ENCODE data around the gene CARS2. TPM values are rescaled to one million over a fixed set of nuclear protein-coding genes. Genes with fewer than 3 reads are reported as not detected.

CARS2 gene
- total RNA-seq: 116 and 473 TPM in 2 replicates

GRCh38 chr13:110705826-110706569, at the start of gene CARS2:
TSS of gene CARS2 (minus strand) at chr13:110706116. CDS start at chr13:110706093, 23 bp downstream.

DNA sequence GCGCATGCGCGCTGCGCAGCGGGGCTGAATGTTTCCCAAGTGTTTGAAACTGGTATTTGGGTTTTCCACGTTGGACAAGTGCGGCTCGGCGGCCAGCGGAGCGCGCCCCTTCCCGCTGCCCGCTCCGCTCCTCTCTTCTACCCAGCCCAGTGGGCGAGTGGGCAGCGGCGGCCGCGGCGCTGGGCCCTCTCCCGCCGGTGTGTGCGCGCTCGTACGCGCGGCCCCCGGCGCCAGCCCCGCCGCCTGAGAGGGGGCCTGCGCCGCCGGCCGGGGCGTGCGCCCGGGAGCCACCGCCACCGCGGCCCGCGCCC, 7.7 kb upstream of the CARS2 start, which contains the start of gene ING1:
Gene ING1 (plus strand): TSS at position 59 of the 311 bp plus-strand sequence. CDS start 450 bp downstream, outside the sequence.

DNA sequence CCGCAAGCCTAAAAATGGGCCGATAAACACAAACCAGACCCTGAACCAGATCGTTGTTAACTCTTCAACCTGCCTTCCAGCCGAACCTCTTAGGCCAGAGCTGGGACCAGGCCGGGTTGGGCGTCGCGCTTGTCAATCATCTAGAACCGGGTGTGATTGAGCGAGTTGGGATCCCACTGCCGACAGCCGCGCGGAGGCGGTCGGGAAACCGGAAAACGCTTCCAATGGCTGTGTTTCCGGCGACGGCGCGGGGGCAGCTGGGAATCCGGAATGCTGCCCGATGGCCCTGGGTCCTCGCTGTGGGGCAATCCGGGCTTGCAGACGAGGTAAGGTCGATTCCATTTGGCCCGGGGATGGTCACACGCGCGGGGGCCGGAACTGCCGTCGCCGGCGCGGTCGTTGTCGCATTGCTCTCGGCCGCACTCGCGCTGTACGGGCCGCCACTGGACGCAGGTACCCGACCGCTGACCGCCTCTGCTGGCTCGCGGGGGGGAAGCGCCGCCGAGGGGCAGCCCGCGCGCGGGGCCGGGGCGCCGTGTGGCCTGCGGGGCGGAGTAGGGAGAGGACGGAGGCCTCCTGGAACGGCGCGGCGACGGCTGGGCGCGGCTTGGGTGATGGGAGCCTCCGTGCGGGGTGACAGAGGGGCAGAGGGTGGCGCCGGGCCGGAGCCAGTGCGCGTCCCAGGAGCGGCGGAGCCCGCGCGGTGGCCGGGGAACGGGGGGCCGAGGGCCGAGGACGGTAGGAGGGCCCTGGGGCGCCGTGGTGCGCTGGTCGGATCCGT, 90.4 kb downstream of the CARS2 start, which contains the start of gene NAXD:
Gene NAXD (plus strand): TSS at position 224 of the 781 bp plus-strand sequence. CDS start 57 bp downstream, at position 281.

Other genes starting within 250 kb of the CARS2 start
- 9.6 and 10.1 TPM in 2 replicates for gene RAB20, start 144.4 kb downstream of the CARS2 start, total RNA-seq
- 13.3 and 15.3 TPM in 2 replicates for gene NAXD, start 90.6 kb downstream of the CARS2 start, total RNA-seq
- 6.2 and 8.4 TPM in 2 replicates for gene ING1, start 7.6 kb upstream of the CARS2 start, total RNA-seq
- gene ANKRD10, start 209.0 kb upstream of the CARS2 start, total RNA-seq: 32.3 and 39.9 TPM in 2 replicates